GM12872 (cell line): ENCODE measurements around the gene ARFRP1.

Source experiments
- CTCF ChIP-seq: IDR thresholded peaks from 3 replicates; pipeline ENCODE4 v1.5.1; 2011; ENCODE audit warnings: low read depth, mild to moderate bottlenecking, low read length, moderate library complexity; ENCODE audit not compliant: insufficient read depth

The ARFRP1 gene

GRCh38 chr20:63657260-63657936 lies 50.4 kb downstream of the ARFRP1 start:
- TF ChIP-seq CTCF = no peak

GRCh38 chr20:63656451-63656850 lies 51.3 kb downstream of the ARFRP1 start:
- TF ChIP-seq CTCF = no peak

- no peak for TF ChIP-seq CTCF
These were observed 52.5 kb downstream of the ARFRP1 start for GRCh38 chr20:63655249-63655648.

GRCh38 chr20:63653974-63654668 lies 53.7 kb downstream of the ARFRP1 start:
- no peak for TF ChIP-seq CTCF

GRCh38 chr20:63653041-63653973 lies 54.5 kb downstream of the ARFRP1 start, which contains the start of gene STMN3:
Gene STMN3 (minus strand): TSS chr20:63653424. CDS start chr20:63653345, 79 bp downstream.
- no peak for TF ChIP-seq CTCF

- no peak for TF ChIP-seq CTCF
These were observed 55.4 kb downstream of the ARFRP1 start for GRCh38 chr20:63652192-63652980.
